GM21737 (cell line): ENCODE data around the gene KCNRG.
A peak's percentile ranks its signal among the peaks of the same experiment; 100 is the strongest.
"Not testable (repeated sequence)": the region's sequence is repeated elsewhere in the genome, so short reads cannot be mapped to it uniquely, and the experiment has no call there.

Experiments
- ATAC-seq: cut with Tn5 transposase; IDR thresholded peaks from one replicate; pipeline ENCODE4 v1.9.1; 2021; ENCODE audit warnings: mild to moderate bottlenecking, moderate library complexity; ENCODE audit not compliant: unreplicated experiment

Gene KCNRG

DNA sequence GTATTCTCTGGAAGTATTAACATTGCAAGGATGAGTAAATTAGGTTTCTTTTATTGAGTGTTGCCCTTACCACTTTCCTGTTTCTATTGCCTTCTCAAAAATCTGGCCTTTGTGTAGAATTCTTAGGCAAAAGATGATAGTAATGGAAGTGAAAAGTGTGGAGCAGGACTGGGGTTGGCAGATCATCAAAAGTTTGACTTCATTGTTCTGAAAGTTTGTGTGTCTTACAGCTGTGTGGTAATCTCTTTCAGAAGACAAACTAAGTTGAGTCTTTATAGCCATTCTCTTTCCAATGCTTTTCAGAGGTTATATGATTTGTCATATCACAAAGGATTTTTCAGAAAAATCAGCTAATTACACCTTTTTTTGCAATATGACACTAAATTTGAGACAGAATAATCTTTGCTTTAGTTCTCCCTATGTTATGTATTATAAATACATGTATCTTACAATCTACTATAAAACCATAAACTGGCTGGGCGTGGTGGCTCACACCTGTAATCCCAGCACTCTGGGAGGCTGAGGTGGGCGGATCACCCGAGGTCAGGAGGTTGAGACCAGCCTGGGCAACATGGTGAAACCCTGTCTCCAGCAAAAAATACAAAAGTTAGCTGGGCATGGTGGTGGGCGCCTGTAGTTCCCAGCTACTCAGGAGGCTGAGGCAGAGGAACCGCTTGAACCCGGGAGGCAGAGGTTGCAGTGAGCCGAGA is 8.7 kb upstream of the KCNRG start:
- ATAC-seq = no peak

- no peak for ATAC-seq
Observed at GRCh38 chr13:50011461-50011860, 3.8 kb upstream of the KCNRG start.

- no peak for ATAC-seq
Observed at GRCh38 chr13:50012396-50013169, 2.7 kb upstream of the KCNRG start.

DNA sequence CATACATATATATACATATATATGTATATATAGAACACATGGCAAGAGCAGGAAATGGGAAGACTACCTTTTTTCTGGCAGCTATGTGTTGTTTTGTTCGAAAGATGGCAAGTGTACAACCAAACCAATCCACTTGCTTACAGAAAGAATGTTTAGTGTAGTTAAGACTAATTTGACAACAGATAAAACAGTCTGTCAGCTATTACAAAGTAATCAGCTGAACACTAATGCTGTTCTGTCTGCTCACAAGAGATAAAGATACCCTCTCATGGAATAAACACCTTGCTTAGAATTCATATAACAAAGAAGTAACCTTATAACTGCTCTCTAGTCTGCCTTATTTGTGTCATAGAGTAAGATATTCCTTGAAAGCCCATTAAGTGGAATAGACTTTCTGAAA is 858 bp upstream of the KCNRG start:
- no peak for ATAC-seq

DNA sequence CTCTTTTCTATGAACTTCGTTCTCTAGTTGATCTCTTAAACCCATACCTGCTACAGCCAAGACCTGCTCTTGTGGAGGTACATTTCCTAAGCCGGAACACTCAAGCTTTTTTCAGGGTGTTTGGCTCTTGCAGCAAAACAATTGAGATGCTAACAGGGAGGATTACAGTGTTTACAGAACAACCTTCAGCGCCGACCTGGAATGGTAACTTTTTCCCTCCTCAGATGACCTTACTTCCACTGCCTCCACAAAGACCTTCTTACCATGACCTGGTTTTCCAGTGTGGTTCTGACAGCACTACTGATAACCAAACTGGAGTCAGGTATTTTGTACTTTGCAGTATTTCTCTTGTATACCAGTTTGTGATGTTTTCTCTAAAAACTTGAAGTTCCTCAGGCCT is 506 bp downstream of the KCNRG start:
- no peak for ATAC-seq

- no peak for ATAC-seq
Observed at GRCh38 chr13:50016444-50016843, 1.2 kb downstream of the KCNRG start.

- no peak for ATAC-seq
Observed at GRCh38 chr13:50017819-50018218, 2.6 kb downstream of the KCNRG start.

GRCh38 chr13:50025436-50025835 is 10.2 kb downstream of the KCNRG start:
- no peak for ATAC-seq

- ATAC-seq = peak; percentile 99
Observed at GRCh38 chr13:50026788-50027473, 11.7 kb downstream of the KCNRG start.

GRCh38 chr13:50030315-50030714 is 15.1 kb downstream of the KCNRG start:
- no peak for ATAC-seq

- ATAC-seq = no peak
Observed at GRCh38 chr13:50033725-50034124, 18.5 kb downstream of the KCNRG start.

DNA sequence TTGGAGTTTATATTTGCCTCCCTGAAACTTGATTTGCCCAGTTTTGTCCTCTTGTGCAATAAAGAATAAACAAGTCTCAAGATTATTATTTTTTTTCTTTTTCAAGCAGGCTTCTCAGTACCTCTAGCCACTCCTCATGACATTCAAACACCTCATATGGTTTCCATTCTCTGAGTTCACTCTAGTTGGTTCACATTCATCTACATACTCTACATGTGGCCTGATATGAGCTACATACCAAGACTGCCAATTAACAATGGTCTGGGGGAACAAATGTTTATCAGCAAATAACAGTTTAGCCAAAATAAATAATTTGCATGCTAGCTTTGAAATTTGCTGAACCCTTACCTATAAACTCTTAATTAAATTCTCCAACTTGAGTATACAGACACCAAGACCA is 22.5 kb downstream of the KCNRG start:
- ATAC-seq = no peak

DNA sequence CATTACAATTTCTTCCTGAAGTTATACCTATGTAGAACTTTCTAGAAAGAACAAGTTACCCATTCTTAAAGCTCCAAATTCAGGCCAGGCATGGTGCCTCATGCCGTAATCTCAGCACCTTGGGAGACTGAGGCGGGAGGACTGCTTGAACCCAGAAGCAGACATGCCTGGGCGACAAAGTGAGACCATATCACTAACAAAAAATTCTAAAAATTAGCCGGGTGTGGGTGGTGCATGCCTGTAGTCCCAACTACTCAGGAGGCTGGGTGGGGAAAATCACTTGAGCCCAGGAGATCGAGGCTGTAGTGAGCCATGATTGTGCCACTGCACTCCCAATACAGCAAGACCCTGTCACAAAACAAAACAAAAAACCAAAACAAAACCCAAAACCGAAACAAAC is 23.0 kb downstream of the KCNRG start:
- no peak for ATAC-seq

- ATAC-seq = no peak
Observed at GRCh38 chr13:50052478-50052877, 37.2 kb downstream of the KCNRG start.

GRCh38 chr13:50053844-50054243 is 38.6 kb downstream of the KCNRG start:
- ATAC-seq = no peak

GRCh38 chr13:50055454-50055853 is 40.2 kb downstream of the KCNRG start:
- ATAC-seq = no peak

GRCh38 chr13:50060718-50061117 is 45.5 kb downstream of the KCNRG start:
- no peak for ATAC-seq

DNA sequence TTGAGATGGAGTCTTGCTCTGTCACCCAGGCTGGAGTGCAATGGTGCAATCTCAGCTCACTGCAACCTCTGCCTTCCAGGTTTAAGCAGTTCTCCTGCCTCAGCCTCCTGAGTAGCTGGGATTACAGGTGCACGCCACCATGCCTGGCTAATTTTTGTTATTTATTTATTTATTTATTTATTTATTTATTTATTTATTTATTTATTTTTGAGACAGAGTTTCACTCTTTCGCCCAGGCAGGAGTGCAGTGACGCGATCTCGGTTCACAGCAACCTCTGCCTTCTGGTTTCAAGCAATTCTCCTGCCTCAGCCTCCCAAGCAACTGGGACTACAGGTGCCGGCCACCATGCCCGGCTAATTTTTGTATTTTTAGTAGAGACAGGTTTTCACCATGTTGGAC is 47.1 kb downstream of the KCNRG start:
- not testable (repeated sequence) for ATAC-seq

DNA sequence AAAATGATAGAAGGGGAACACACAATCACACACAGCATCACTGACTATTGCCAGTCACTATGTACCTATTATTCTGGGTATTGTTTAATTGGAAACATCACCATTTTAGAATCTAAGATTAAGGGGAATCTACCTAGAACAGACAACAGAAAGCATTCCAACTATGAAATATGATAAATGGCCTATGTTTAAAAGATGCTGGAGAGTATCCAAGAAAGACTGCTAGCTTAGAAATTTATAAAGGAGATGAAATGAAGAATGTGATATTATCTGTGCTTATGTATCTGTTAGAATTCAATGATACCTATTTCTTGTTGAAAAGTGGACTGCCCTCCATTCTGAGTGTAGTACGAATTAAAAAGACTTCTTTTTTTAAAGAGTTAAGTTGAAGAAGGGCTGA is 50.5 kb downstream of the KCNRG start:
- ATAC-seq = no peak

GRCh38 chr13:50068508-50068907 is 53.3 kb downstream of the KCNRG start:
- no peak for ATAC-seq

- ATAC-seq = no peak
Observed at GRCh38 chr13:50069261-50069660, 54.0 kb downstream of the KCNRG start.

- no peak for ATAC-seq
Observed at GRCh38 chr13:50070186-50070585, 54.9 kb downstream of the KCNRG start.
